ENCODE results near the gene RNASEH2C. TPM values are rescaled to one million over a fixed set of nuclear protein-coding genes. Genes with fewer than 3 reads are reported as not detected.
"Not testable (repeated sequence)": the region's sequence is repeated elsewhere in the genome, so short reads cannot be mapped to it uniquely, and the experiment has no call there.

The RNASEH2C gene
- total and polyA plus RNA-seq, 2 donors, result 49.4 to 85.9 TPM

- no peak for DNase-seq (ENCODE audit: low read depth in 6 of 9, low spot score in 9 of 9)
- Histone ChIP-seq H3K27ac (ENCODE audit: low read depth in 1 of 2, low read length in 1 of 2) (no peak overlapping the region), H3K9me3 (ENCODE audit: control insufficient read depth in 2 of 2, insufficient read depth in 1 of 2, low read length in 1 of 2) (peaks cover 0 to 7% of the 10 kb centered on the region in 2 donors), H3K27me3 (ENCODE audit: control insufficient read depth in 2 of 2, insufficient read depth in 1 of 2, low read length in 1 of 2) (no peaks in the 10 kb centered on the region), H3K4me3 (ENCODE audit: low read length in 2 of 2) (no peak overlapping the region), H3K4me1 (ENCODE audit: control insufficient read depth in 2 of 2, insufficient read depth in 2 of 2, low read length in 2 of 2) (peaks cover 18 to 30% of the 10 kb centered on the region in 2 donors), H3K36me3 (ENCODE audit: control insufficient read depth in 2 of 2, insufficient read depth in 2 of 2, low read length in 1 of 2) (peaks cover 56 to 65% of the 10 kb centered on the region in 2 donors)
- WGBS, result 97% methylated on average over 16 of the region's 16 CpGs
Measured at GRCh38 chr11:65714433-65714832, 6.2 kb downstream of the RNASEH2C start.

GRCh38 chr11:65713212-65713969 lies 7.2 kb downstream of the RNASEH2C start:
- Histone ChIP-seq H3K9me3 (ENCODE audit: control insufficient read depth in 2 of 2, insufficient read depth in 1 of 2, low read length in 1 of 2) (peaks cover 0 to 7% of the 10 kb centered on the region in 2 donors), H3K27me3 (ENCODE audit: control insufficient read depth in 2 of 2, insufficient read depth in 1 of 2, low read length in 1 of 2) (no peaks in the 10 kb centered on the region), H3K27ac (ENCODE audit: low read depth in 1 of 2, low read length in 1 of 2) (no peak overlapping the region), H3K4me1 (ENCODE audit: control insufficient read depth in 2 of 2, insufficient read depth in 2 of 2, low read length in 2 of 2) (peaks cover 8 to 21% of the 10 kb centered on the region in 2 donors), H3K36me3 (ENCODE audit: control insufficient read depth in 2 of 2, insufficient read depth in 2 of 2, low read length in 1 of 2) (peaks cover 45 to 54% of the 10 kb centered on the region in 2 donors), H3K4me3 (ENCODE audit: low read length in 2 of 2) (no peak overlapping the region)
- 98% methylated on average over 24 of the region's 24 CpGs for WGBS
- DNase-seq (ENCODE audit: low read depth in 6 of 9, low spot score in 9 of 9), result no peak

GRCh38 chr11:65712633-65713076 lies 7.9 kb downstream of the RNASEH2C start:
- no peak for DNase-seq (ENCODE audit: low read depth in 6 of 9, low spot score in 9 of 9)
- peaks cover 8 to 21% of the 10 kb centered on the region in 2 donors for H3K4me1 ChIP-seq (ENCODE audit: control insufficient read depth in 2 of 2, insufficient read depth in 2 of 2, low read length in 2 of 2)
- H3K36me3 ChIP-seq (ENCODE audit: control insufficient read depth in 2 of 2, insufficient read depth in 2 of 2, low read length in 1 of 2), result peaks cover 38 to 47% of the 10 kb centered on the region in 2 donors
- WGBS, result 57% methylated on average over 11 of the region's 11 CpGs
- H3K27me3 ChIP-seq (ENCODE audit: control insufficient read depth in 2 of 2, insufficient read depth in 1 of 2, low read length in 1 of 2), result no peaks in the 10 kb centered on the region
- H3K9me3 ChIP-seq (ENCODE audit: control insufficient read depth in 2 of 2, insufficient read depth in 1 of 2, low read length in 1 of 2), result peaks cover 0 to 7% of the 10 kb centered on the region in 2 donors
- H3K27ac ChIP-seq (ENCODE audit: low read depth in 1 of 2, low read length in 1 of 2), result peak overlapping the region; percentile 99 to 100
- peak overlapping the region; percentile 67 to 92 for H3K4me3 ChIP-seq (ENCODE audit: low read length in 2 of 2)

GRCh38 chr11:65711785-65712632 lies 8.6 kb downstream of the RNASEH2C start, which contains the start of gene KAT5:
TSS of gene KAT5 (plus strand) at chr11:65712252. CDS start at chr11:65712268, 16 bp downstream.
- under 1% methylated on average over 65 of the region's 65 CpGs for WGBS
- Histone ChIP-seq H3K9me3 (ENCODE audit: control insufficient read depth in 2 of 2, insufficient read depth in 1 of 2, low read length in 1 of 2) (peaks cover 0 to 7% of the 10 kb centered on the region in 2 donors), H3K27me3 (ENCODE audit: control insufficient read depth in 2 of 2, insufficient read depth in 1 of 2, low read length in 1 of 2) (no peaks in the 10 kb centered on the region), H3K4me1 (ENCODE audit: control insufficient read depth in 2 of 2, insufficient read depth in 2 of 2, low read length in 2 of 2) (peaks cover 8 to 21% of the 10 kb centered on the region in 2 donors), H3K36me3 (ENCODE audit: control insufficient read depth in 2 of 2, insufficient read depth in 2 of 2, low read length in 1 of 2) (peaks cover 32 to 40% of the 10 kb centered on the region in 2 donors), H3K4me3 (ENCODE audit: low read length in 2 of 2) (peak within 1 kb of the TSS; percentile 67 to 92), H3K27ac (ENCODE audit: low read depth in 1 of 2, low read length in 1 of 2) (peak within 1 kb of the TSS; percentile 99 to 100)
- peak; percentile 97 to 100 (median 98) for DNase-seq (ENCODE audit: low read depth in 6 of 9, low spot score in 9 of 9)

- Histone ChIP-seq H3K27ac (ENCODE audit: low read depth in 1 of 2, low read length in 1 of 2) (no peak overlapping the region), H3K4me1 (ENCODE audit: control insufficient read depth in 2 of 2, insufficient read depth in 2 of 2, low read length in 2 of 2) (peaks cover 8 to 25% of the 10 kb centered on the region in 2 donors), H3K36me3 (ENCODE audit: control insufficient read depth in 2 of 2, insufficient read depth in 2 of 2, low read length in 1 of 2) (peaks cover 17 to 27% of the 10 kb centered on the region in 2 donors), H3K27me3 (ENCODE audit: control insufficient read depth in 2 of 2, insufficient read depth in 1 of 2, low read length in 1 of 2) (no peaks in the 10 kb centered on the region), H3K4me3 (ENCODE audit: low read length in 2 of 2) (no peak overlapping the region), H3K9me3 (ENCODE audit: control insufficient read depth in 2 of 2, insufficient read depth in 1 of 2, low read length in 1 of 2) (peaks cover 0 to 7% of the 10 kb centered on the region in 2 donors)
- no peak for DNase-seq (ENCODE audit: low read depth in 6 of 9, low spot score in 9 of 9)
- 97% methylated on average over 3 of the region's 3 CpGs for WGBS
Measured at GRCh38 chr11:65710421-65710820, 10.2 kb downstream of the RNASEH2C start.

- 93% methylated on average over 8 of the region's 8 CpGs for WGBS
- H3K27me3 ChIP-seq (ENCODE audit: control insufficient read depth in 2 of 2, insufficient read depth in 1 of 2, low read length in 1 of 2), result no peaks in the 10 kb centered on the region
- H3K4me1 ChIP-seq (ENCODE audit: control insufficient read depth in 2 of 2, insufficient read depth in 2 of 2, low read length in 2 of 2), result peaks cover 8 to 25% of the 10 kb centered on the region in 2 donors
- H3K9me3 ChIP-seq (ENCODE audit: control insufficient read depth in 2 of 2, insufficient read depth in 1 of 2, low read length in 1 of 2), result peaks cover 0 to 7% of the 10 kb centered on the region in 2 donors
- DNase-seq (ENCODE audit: low read depth in 6 of 9, low spot score in 9 of 9), result no peak
- H3K27ac ChIP-seq (ENCODE audit: low read depth in 1 of 2, low read length in 1 of 2), result no peak overlapping the region
- no peak overlapping the region for H3K4me3 ChIP-seq (ENCODE audit: low read length in 2 of 2)
- peaks cover 9 to 20% of the 10 kb centered on the region in 2 donors for H3K36me3 ChIP-seq (ENCODE audit: control insufficient read depth in 2 of 2, insufficient read depth in 2 of 2, low read length in 1 of 2)
Measured at GRCh38 chr11:65709661-65710060, 10.9 kb downstream of the RNASEH2C start.

GRCh38 chr11:65708451-65708850 lies 12.1 kb downstream of the RNASEH2C start:
- H3K4me3 ChIP-seq (ENCODE audit: low read length in 2 of 2), result no peak overlapping the region
- peaks cover 3 to 8% of the 10 kb centered on the region in 2 donors for H3K36me3 ChIP-seq (ENCODE audit: control insufficient read depth in 2 of 2, insufficient read depth in 2 of 2, low read length in 1 of 2)
- DNase-seq (ENCODE audit: low read depth in 6 of 9, low spot score in 9 of 9), result no peak
- H3K9me3 ChIP-seq (ENCODE audit: control insufficient read depth in 2 of 2, insufficient read depth in 1 of 2, low read length in 1 of 2), result peaks cover 0 to 7% of the 10 kb centered on the region in 2 donors
- H3K27me3 ChIP-seq (ENCODE audit: control insufficient read depth in 2 of 2, insufficient read depth in 1 of 2, low read length in 1 of 2), result no peaks in the 10 kb centered on the region
- no peak overlapping the region for H3K27ac ChIP-seq (ENCODE audit: low read depth in 1 of 2, low read length in 1 of 2)
- H3K4me1 ChIP-seq (ENCODE audit: control insufficient read depth in 2 of 2, insufficient read depth in 2 of 2, low read length in 2 of 2), result peaks cover 8 to 25% of the 10 kb centered on the region in 2 donors
- 92% methylated on average over 5 of the region's 5 CpGs for WGBS

- H3K36me3 ChIP-seq (ENCODE audit: control insufficient read depth in 2 of 2, insufficient read depth in 2 of 2, low read length in 1 of 2); H3K27me3 ChIP-seq (ENCODE audit: control insufficient read depth in 2 of 2, insufficient read depth in 1 of 2, low read length in 1 of 2); H3K27ac ChIP-seq (ENCODE audit: low read depth in 1 of 2, low read length in 1 of 2); H3K9me3 ChIP-seq (ENCODE audit: control insufficient read depth in 2 of 2, insufficient read depth in 1 of 2, low read length in 1 of 2); DNase-seq (ENCODE audit: low read depth in 6 of 9, low spot score in 9 of 9); H3K4me3 ChIP-seq (ENCODE audit: low read length in 2 of 2): not testable (repeated sequence)
- H3K4me1 ChIP-seq (ENCODE audit: control insufficient read depth in 2 of 2, insufficient read depth in 2 of 2, low read length in 2 of 2), result peaks cover 4 to 14% of the 10 kb centered on the region in 2 donors
- WGBS, result 98% methylated on average over 10 of the region's 12 CpGs
Measured at GRCh38 chr11:65707002-65707401, 13.6 kb downstream of the RNASEH2C start.

Measured in thymus (tissue), 11 donors.